Spleen (tissue), 7 donors: ENCODE results near the gene MICB.

Source experiments
- POLR2A ChIP-seq, 3 donors: fragments of 450-650 bp; IDR thresholded peaks; one replicate each; pipeline ENCODE4 v1.5.1; 2017; ENCODE audit warnings: antibody characterized with exemption in 3 of 3, mild to moderate bottlenecking in 1 of 3
- TF ChIP-seq, protein P1 (sequence below), 11 experiments: fragments of 200-600 bp in 7 of 11; fragments of 450-650 bp in 4 of 11; sonication (generic) in 4 of 11; IDR thresholded peaks in 8 of 11; conservative IDR thresholded peaks in 3 of 11; 1 replicate in 7 of 11; 2 replicates in 4 of 11; pipeline versions ENCODE4 v1.4.0 to v1.8.0; 2016 to 2021; ENCODE audit warnings: antibody characterized with exemption in 11 of 11, inconsistent platforms in 4 of 11, mild to moderate bottlenecking in 1 of 11
- donor health status: DM: no; HTN: no; CAD: no; lungs with moderate emphysema.
- donor health status: DM: no; HTN: no; CAD: no.
- donor health status: DM: no; HTN: no; CAD: no.

DNA sequence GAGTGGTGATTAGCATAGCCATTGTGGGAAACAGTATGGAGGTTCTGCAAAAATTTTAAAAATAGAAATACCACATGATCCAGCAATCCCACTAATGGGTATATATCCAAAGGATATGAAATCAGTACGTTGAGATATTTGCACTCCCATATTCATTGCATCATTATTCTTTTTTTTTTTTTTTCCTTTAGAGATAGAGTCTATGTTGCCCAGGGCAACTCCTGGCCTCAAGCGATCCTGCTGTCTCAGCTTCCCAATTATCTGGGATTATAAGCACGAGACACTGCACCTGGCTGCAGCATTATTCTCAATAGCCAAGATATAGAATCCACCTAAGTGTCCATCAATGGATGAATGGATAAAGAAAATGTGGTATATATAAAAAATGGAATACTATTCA, 23.9 kb downstream of the MICB start:
- TF ChIP-seq POLR2A (IDR thresholded peaks at IDR 0.05): no peak
- TF ChIP-seq, protein P1, sequence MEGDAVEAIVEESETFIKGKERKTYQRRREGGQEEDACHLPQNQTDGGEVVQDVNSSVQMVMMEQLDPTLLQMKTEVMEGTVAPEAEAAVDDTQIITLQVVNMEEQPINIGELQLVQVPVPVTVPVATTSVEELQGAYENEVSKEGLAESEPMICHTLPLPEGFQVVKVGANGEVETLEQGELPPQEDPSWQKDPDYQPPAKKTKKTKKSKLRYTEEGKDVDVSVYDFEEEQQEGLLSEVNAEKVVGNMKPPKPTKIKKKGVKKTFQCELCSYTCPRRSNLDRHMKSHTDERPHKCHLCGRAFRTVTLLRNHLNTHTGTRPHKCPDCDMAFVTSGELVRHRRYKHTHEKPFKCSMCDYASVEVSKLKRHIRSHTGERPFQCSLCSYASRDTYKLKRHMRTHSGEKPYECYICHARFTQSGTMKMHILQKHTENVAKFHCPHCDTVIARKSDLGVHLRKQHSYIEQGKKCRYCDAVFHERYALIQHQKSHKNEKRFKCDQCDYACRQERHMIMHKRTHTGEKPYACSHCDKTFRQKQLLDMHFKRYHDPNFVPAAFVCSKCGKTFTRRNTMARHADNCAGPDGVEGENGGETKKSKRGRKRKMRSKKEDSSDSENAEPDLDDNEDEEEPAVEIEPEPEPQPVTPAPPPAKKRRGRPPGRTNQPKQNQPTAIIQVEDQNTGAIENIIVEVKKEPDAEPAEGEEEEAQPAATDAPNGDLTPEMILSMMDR (IDR thresholded peaks at IDR 0.05 in 8 of 11, conservative IDR thresholded peaks at IDR 0.05 in 3 of 11): no peak
